Spleen (tissue), 7 donors: ENCODE measurements around the gene EGFL8.

Source experiments
- POLR2A ChIP-seq, 3 donors: fragments of 450-650 bp; IDR thresholded peaks; one replicate each; pipeline ENCODE4 v1.5.1; 2017; ENCODE audit warnings: antibody characterized with exemption in 3 of 3, mild to moderate bottlenecking in 1 of 3
- TF ChIP-seq, protein P1 (sequence below), 11 experiments: fragments of 200-600 bp in 7 of 11; fragments of 450-650 bp in 4 of 11; sonication (generic) in 4 of 11; IDR thresholded peaks in 8 of 11; conservative IDR thresholded peaks in 3 of 11; 1 replicate in 7 of 11; 2 replicates in 4 of 11; pipeline versions ENCODE4 v1.4.0 to v1.8.0; 2016 to 2021; ENCODE audit warnings: antibody characterized with exemption in 11 of 11, inconsistent platforms in 4 of 11, mild to moderate bottlenecking in 1 of 11
- donor health status: DM: no; HTN: no; CAD: no; lungs with moderate emphysema.
- donor health status: DM: no; HTN: no; CAD: no.
- donor health status: DM: no; HTN: no; CAD: no.

DNA sequence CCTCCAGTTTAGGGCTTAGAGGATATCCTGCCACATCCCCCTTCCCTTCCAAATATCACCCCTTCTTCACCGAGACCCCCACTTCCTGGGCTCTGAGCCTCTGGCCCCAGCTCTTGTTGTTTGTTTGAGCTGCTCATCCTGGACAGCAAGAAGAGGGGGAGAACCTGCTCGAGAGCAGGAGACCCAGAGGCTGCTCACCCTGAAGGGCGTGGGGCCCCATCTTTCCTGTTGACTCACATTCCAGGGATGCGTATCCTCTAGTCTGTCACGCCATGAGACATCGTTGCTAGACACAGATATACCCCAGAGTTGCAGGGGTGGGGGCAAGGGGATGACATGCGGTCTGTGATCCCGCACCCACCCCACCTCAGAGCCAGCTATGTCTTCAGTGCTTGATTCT, 49.6 kb upstream of the EGFL8 start:
- TF ChIP-seq, protein P1, sequence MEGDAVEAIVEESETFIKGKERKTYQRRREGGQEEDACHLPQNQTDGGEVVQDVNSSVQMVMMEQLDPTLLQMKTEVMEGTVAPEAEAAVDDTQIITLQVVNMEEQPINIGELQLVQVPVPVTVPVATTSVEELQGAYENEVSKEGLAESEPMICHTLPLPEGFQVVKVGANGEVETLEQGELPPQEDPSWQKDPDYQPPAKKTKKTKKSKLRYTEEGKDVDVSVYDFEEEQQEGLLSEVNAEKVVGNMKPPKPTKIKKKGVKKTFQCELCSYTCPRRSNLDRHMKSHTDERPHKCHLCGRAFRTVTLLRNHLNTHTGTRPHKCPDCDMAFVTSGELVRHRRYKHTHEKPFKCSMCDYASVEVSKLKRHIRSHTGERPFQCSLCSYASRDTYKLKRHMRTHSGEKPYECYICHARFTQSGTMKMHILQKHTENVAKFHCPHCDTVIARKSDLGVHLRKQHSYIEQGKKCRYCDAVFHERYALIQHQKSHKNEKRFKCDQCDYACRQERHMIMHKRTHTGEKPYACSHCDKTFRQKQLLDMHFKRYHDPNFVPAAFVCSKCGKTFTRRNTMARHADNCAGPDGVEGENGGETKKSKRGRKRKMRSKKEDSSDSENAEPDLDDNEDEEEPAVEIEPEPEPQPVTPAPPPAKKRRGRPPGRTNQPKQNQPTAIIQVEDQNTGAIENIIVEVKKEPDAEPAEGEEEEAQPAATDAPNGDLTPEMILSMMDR (IDR thresholded peaks at IDR 0.05 in 8 of 11, conservative IDR thresholded peaks at IDR 0.05 in 3 of 11): no peak
- TF ChIP-seq POLR2A (IDR thresholded peaks at IDR 0.05): no peak
